HG03103 (cell line): ENCODE data around the gene PAK5.

Source experiments
- ATAC-seq: cut with Tn5 transposase; IDR thresholded peaks from one replicate; pipeline ENCODE4 v1.9.1; 2021; ENCODE audit warnings: low read depth; ENCODE audit not compliant: unreplicated experiment

PAK5 gene

DNA sequence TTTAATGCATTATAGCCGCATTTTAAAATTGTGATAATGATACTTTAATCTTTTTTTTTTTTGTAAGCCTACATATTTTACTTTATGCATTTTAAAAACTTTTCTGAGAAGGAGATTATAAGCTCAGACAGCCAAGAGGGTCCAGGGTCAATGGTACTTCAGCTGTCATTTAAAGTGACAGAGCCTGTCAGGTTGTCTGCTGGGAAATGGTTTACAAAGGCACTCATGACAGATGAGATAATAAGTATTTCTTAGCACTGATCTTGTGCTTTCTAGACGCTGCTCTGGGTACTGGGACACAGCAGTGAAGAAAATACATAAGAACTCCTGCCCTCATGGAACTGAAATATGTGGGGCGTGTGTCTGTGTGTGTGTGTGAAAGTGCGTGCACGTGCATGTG is 304.9 kb downstream of the PAK5 start:
- ATAC-seq: no peak

DNA sequence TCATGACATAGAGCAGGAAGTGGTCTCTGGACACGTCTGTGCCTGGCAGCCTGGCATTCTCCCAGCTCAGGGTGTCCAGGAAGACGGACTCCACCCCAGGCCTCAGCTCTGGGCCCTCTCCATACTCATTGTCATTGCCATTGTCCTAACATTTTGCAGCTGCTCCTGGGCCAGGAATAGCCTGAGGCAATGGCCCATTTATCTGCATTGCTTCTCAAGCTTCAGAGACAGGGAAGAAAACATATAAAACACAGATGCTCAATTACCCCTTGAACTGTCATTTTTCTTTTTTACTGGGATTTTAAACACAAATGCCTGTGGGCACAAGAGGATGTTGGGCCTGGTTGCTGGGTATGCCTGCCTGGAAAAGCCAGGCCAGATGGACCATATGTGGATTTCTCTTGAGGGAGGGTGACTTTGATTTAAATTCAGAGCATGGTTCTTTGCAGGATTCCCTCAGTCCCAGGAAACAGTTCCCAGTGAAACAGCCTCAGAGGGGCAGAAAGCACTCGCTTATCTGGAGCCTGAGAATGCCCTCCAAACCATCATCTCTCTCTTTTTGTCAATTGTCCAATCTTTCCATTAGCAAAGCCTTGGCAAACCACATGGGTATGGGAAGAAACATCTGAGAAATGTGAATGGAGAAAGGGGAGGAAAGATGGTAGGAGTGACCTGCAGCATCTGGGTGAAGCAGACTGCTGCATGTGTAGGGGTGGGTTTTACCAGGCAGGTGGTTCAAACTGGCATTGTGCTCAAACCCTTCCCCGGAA is 306.6 kb downstream of the PAK5 start:
- ATAC-seq: no peak

DNA sequence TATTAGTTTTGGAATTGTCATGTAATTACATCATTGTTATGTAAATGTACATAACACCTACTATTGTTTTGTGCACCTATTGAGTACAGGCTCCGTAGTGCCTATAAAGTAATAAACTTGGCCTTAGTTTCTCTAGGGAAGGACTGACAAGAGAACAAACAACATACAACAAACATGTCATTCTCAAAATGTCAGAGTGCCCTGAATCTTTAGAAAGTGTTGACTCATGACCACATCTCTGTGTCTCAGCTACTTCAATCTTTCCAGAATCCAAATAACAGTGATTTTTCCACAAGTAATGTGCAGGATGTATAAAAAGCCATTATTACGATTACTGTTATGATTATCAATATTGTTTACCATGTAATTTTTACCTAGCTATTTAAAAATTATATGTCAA is 307.3 kb downstream of the PAK5 start:
- no peak for ATAC-seq

DNA sequence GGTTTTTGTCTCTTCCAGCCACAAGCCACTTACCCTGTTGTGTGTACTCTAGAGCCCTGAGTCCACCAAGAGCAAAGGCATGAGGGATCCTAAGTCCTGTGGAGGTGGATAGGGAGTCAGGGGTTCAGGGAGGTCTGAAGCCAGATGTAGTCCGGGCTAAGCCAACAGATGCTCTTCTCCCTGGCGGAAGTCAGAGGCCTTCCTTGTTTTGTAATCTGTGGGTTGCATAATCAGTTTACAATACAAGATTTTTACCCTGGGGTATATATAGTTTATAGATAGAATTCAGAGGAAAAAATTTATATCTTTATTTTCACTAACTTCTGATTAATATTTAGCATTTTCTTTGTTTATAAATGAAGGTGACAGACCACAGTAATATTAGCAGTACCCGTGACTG is 315.2 kb downstream of the PAK5 start:
- ATAC-seq: no peak

DNA sequence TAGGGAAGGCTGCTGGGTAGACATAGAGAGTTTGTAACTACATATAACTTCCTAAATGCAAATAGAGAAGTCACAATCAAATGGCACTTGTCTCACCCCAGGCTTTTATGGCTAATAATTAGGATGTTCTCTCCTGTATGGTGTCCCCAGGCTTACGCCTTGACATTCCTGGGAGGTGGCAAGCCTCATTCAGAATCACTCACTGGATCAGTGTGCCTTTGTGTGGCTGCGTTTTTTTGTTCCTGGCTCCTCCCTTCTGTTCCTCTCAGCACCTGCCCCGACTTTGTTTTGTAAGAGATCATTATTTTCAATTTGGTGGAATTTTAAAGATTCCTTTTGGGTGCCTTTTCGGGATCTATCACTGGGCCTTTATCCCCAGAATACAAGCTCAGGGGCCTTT is 318.8 kb downstream of the PAK5 start:
- ATAC-seq: no peak

DNA sequence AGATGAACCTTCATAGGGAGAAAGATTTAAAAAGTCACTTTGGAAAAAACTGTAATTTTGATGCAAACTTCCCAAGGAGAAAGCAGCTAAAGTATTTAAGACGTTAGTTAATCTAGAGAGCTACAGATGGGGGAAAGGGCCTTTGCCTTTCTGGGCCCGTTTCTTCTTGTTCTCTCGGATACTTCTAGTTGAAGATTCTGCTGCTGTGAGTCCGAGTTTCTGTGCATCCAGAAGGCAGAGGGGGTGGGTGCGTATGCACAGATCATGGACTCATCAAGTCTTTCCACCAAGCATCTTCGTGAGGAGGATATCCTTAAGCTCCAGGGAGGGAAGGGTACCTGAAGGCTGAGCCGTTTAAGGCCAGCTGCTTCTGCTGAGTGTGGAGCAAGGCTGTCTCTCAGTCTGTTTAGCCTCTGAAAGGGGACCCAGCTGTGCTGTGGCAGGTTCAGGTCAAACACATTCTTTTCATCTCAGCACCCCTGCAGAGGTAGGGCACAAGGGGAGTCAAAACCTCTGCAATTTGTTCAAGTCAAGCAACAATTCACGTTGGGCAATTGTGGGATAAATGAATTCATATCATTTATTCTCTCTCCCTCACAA is 320.2 kb downstream of the PAK5 start:
- ATAC-seq: no peak

DNA sequence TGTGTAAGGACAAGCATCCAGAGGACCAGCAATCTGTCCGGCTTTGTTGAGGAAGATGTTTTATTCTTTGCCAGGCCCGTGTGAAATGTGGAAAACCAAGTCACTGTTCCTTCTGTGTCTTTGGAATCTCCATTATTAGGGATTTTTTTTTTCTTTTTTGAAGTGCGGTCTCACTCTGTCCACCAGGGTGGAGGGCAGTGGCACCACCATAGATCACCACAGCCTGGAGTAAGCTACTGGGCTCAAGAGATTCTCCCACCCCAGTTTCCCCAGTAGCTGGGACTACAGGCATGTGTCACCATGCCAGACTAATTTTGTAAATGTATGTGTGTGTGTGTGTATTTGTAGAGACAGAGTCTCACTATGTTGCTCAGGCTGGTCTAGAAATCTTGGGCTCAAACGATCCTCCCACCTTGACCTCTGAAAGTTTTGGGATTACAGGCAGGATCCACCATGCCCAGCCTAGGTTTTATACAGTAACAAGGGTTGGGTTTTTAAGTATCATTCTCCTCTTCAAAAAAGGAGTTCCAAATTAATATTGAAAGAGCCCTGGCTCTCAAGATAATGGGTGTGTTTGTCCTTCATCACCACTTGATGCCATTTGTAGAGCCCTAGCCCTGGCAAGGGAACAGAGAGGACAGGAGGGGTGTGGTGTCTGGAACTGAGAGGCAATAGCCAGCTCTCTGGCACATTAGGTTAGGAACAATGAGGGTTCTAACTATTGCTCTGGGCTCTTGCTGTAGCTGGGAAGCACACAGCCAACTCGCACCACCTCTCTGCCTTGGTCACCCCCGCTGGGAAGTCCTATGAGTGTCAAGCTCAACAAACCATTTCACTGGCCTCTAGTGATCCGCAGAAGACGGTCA is 321.3 kb downstream of the PAK5 start:
- no peak for ATAC-seq

DNA sequence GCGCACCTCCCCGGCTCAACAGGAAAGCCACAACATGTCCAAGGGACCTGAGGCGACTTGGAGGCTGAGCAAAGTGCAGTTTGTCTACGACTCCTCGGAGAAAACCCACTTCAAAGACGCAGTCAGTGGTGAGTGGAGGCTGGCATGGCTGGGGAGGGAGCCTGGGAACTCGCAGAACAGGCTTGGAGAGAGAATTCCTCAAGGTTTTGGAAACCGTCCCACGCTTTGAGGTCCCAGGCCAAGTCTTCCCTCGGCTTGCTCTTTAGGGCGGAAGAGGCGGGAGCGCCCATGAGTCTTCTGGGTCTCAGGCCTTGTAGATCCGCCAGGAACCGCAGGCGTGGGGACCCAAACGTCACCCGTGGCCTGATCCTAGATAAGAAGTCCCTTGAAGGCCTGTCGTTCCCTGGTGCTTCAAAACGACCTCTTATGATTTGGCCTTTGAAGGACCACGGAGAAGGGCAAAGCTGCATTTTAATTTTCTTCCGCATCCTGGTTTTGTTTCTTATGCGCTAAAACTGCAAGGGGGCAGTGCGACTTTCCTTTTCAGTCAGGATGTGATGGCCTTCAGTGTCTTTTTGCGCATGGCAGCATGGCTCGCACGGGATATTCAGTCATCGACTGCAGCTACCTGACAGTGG is 322.5 kb downstream of the PAK5 start:
- ATAC-seq: no peak

DNA sequence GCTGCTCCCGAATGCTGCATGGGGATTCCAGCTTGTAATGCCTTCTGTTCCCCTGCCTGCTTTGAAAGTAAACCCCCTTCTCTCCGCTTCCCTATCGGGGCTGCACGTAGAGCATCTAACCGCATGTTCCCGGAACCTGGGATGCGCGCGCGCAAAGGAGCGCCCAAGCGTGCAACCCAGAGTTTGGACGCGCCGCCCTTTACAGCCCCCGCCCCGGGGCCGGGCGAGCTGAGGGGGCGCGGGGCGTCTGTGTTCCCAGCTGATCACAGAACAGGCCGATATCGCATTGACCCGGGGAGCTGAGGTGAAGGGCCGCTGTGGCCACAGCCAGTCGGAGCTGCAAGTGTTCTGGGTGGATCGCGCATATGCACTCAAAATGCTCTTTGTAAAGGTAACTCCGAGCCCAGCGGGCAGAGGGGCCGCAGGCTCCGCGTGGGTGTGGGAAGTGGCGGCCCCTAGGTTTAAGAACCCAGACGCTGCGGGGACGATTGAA is 323.1 kb downstream of the PAK5 start:
- ATAC-seq: no peak

DNA sequence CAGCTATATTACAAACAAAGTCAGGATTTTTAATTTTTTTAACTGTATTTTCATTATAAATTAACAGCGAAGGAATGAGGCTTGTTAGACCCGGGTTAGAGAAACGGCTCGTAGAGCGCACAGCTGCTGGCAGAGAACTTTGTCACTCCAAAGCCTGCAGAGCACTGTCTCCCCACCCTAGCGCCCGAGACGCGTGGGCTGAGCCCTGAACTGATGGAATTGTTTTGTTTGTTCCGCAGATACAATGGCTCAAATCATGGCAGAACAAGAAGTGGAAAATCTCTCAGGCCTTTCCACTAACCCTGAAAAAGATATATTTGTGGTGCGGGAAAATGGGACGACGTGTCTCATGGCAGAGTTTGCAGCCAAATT is 323.7 kb downstream of the PAK5 start:
- no peak for ATAC-seq

DNA sequence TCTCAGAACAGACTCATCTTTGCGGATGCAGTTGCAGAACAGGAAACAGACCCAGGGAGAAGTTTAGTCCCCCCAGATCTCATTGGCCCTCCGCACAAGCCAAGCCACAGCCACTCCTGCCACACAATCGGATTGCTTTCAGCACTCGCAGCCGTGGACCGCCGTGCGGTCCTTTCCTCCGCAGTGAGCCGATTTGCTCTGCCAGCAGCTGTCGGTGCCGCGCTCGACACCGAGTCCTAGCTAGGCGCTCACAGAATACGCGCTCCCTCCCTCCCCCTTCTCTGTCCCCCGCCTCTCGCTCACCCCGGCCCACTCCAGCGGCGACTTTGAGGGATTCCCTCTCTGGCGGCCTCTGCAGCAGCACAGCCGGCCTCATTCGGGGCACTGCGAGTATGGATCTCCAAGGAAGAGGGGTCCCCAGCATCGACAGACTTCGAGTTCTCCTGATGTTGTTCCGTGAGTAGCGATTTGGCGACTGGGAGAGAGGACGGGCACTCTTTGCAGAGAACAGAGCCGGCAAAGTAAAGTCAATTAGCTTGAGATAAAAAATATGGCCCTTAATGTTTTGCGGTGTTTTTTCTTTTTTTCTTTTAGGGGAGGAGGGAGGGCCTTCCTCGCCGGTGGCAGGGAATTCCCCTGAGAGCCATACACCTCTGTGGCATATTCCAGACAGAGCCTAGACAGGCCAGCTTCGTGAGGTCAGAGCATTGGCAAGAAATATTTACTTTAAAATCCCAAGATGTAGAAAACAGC is 324.2 kb downstream of the PAK5 start, which contains the start of gene LAMP5:
Gene LAMP5 (plus strand): TSS at position 130 of the 753 bp plus-strand sequence. CDS start 263 bp downstream, at position 393.
- ATAC-seq: no peak

DNA sequence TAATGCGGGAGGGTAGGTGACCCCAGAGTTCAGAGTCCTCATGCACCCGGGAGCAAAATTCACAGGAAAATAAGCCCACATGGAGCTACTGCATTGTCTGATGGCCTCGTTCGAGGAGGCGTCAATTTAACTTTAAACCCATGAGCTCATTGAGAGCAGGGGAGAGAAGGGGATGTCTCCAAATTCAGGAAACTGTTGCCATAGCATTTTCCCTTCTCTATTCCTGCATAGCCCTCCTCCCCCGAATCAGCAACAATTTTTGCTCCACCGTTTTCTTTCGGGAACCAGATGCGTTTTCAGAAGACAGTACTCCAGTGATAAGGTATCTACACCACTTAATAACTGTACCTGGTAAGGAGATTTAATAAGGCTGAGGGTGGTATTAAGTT is 324.8 kb downstream of the PAK5 start:
- no peak for ATAC-seq

DNA sequence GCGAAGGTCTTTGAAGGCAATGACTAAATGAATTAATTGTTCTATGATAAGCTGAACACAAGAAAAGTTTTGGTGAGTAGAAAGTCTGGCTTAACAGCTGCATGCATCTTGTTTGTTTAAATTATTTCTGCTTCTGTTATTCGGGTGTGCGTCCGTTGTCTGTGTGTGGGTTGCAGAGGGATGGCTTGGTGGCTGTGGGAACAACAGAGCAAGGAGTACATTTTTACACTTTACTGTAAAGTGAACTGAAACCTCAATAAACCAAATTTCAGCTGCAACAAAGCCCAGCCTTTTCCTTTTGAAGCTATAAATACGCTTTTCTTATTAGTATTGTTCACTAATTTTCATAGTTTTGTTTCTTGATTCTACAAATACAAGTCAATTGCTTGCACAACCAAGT is 328.0 kb downstream of the PAK5 start:
- ATAC-seq: no peak

DNA sequence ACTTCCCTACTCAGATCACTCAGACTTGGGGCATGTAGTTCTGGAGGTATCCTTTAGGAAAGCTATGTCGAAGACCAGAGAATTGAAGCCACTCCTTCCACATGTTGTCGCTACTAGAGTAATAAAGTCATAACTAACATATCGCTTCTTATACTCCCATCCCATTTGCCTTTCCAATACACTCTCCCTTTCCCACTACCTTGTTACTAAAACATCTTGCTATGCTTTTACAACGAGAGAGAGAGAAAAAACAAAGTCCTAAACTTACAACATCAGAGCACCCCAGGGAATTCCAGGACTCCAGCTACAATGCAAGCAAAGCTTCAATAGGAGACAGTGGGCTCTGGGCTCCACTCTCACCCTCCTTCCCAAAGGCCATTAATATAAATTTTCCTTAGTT is 329.6 kb downstream of the PAK5 start:
- ATAC-seq: no peak

DNA sequence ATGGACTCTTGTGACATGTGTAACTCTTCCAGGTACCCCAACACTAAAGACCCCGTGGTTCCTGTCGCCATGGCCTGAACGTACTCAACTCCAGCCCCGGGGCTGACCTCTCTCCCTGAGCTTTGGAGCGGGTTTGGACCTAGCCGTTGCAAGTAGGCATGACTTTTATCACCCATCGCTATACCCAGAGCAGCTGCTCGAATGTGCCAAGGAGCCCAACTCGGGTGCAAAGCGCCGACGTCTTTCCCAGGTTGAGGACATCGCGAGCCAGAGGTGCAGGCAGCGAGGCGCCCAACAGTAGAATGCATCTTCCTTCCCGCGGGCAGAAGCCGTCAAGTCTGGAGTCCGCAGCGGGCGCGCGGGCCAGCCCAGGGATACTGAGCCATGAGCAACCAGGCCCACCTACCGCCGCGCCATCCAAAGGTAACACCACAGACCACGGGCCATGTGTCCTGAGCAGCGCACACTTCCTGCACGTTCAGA is 330.1 kb downstream of the PAK5 start:
- no peak for ATAC-seq

DNA sequence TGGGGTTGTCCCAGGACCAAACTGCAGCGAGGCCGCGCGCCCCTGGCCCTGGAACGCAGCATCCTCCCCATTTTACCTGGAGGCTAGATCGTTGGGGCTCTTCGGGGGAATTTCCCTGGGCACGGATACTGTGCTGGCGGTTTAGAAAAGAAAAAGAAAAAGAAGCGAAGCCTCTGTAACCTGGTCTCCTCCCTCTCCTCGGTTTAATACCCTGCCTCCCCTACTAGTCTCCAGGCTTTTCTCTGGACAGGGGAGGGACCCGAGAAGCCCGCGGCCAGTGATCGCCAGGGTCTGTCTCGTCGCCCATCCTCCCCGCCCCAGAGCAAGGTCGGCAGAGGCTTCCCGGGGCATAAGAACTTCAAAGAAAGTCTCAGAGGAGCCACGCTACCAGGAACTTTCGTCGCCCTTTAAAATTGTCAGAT is 330.6 kb downstream of the PAK5 start:
- no peak for ATAC-seq

DNA sequence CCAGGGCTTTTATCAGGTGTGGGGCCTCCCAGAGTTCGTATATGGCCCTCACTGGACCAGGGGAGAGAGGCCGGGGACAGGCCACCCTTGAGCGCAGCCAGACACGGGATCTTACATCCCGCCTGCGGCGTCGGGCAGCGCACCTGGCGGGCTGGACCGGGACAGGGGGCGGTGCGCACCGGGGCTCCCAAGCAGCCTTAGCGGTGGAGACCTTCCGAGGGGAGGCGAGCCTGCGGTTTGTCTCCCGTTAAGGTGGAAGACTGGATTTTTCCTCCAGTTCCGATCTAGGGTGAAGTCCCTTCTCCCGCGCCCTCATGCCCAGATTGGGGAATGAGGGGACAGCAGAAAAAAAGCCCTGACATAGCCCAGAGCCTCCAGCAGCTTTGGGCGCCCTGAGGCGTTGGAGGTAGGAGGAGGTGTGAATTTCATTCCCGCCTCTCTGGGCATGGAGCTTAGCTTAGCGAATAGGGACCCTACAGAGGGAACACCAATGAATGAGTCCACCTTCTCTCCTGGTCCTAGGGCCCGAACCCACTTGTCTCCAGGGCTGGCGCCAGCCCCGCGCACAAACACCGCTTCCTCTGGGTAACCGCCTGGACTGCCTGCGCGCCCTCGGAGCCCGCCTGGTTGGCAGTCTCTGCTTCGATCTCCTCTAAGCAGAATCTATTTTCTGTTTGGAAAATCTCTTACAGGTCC is 331.2 kb downstream of the PAK5 start:
- ATAC-seq: no peak

DNA sequence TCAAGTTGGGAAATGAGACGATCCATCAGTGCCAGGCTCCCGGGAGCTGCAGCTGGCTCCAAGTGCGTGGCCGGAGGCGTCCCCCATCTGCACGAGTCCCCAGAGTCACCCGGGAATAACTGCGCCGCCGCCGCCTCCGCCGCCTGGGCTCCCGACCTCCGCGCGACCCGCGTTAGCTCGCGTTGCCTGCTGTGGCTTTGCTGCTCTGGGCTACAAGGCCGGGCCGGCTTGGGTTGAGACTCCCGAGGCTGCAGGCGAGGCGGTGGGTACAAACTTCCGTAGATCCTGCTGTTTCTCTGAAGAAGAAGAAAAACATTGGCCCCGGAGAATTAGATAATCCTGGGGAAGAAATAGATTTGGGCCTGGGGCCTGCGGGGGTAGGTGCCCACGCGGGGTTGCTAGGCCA is 331.9 kb downstream of the PAK5 start:
- no peak for ATAC-seq

DNA sequence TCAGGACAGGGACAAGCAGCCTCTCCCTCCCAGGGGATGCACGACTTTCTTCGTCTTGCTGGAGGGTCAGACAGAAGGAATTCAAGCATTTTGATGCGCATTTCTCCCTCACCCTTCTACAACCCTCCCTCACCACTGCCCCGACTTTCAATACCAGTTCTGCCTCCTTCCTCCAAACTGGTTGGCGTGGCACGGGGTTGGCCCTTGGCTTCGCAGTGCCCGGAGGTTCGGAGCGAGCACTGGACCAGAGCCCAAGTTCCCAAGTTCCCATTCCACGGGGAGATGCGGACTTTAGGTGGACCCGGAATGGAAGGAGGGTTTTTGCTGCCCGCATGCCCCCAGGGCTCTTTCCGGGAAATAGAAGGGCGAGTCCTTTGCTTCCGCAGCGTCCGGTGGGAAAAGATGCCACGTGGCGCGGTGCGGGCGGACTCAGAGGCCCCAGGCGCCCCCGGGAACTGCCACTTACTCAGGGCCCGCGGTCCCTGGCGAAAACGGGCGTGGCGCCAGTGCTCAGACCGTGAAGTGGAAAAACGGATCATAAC is 332.5 kb downstream of the PAK5 start:
- ATAC-seq: no peak
